ENCODE results near the gene TMEM144.

The TMEM144 gene

DNA sequence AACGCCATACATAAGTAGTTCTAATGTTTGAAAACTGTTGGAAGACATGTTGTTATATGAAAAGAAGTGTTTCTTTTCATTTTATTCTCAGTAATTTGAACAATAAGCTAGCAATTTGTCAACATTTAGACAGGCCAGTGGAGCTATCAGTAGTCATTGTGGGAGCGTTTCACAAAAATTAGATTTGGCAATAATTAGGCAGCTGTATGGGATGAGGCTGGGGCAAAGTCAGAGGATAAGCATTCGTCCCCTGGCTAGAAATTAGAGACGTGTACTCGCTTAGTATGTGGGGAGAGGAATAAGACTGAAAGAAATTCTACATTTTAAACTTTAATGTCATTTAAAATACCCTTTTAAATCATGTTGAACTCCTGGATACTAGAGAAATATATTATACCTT is 70.6 kb downstream of the TMEM144 start:
- in situ Hi-C loops (cut with MboI; ENCODE audit: low pct_unique_long_range_greater_than_20kb, low sequenced_read_pairs) = no loop called here
- no peak for DNase-seq

DNA sequence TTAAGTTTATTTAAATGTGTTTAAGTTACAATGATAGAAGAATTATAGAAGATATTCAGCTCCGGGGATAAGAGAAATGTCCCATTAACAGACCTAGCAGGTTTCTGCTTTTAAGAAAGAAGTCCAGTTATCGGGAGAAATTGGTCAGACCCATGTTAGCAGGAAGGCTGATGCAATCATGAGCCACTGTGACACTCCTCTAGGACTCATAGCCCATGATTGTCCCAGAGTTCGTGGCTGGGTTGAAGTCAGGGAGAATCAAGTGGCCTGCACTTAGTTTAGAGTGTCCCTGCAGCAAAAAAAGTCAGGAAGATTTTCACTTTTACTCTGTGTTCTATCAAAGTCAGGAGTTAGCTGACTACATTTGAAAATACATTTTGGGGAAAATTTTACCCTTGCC is 72.0 kb downstream of the TMEM144 start:
- no peak for DNase-seq
- in situ Hi-C loops (cut with MboI; ENCODE audit: low pct_unique_long_range_greater_than_20kb, low sequenced_read_pairs) = no loop called here

DNA sequence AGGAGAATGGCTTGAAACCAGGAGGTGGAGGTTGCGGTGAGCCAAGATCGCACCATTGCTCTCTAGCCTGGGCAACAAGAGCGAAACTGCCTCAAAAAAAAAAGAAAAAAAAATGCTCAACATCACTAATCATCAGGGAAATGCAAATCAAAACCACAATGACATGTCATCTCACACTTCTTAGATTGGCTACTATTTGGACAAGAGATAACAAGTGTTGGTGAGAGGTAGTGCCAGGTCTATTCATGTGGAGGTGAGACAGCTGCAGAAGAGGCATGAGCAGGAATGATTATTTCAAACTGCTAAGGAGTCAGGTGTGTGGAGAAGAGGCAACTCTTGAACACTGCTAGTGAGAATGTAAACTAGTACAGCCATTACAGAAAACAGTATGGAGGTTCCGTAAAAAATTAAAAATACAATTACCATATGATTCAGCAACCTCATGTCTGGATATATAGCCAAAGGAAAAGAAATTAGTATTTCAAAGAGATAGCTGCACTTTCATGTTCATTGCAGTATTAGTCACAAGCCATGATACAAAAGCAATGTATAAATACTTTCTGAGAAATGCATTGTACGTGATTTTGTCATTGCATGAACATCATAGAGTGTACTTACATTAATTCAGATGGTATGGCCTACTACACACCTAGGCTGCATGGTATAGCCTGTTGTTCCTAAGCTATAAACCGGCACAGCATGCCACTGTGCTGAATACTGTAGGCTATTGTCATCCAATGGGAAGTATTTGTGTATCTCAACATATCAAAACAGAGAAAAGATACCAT is 75.3 kb downstream of the TMEM144 start:
- no peak for DNase-seq
- in situ Hi-C loops (cut with MboI; ENCODE audit: low pct_unique_long_range_greater_than_20kb, low sequenced_read_pairs) = no loop called here

DNA sequence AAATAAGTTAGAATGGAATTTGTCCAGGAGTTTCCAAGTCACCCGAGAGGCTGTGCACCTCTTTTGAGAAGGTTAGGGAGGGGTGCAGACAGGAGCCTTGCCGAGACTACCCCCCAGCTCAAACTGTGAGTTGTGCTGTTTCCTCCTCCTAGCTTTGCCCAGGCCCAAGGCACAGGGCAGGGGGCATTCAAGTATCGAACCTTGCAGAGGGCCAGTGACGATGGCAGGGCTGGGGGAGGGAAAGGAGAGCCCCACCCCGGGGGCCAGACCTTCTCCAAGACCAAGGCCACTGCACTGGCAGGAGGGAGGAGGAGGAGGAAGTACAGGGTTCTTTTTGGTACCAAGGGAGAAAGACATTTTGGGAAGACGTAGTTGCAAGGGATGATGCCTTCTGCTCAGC is 80.6 kb downstream of the TMEM144 start:
- in situ Hi-C loops (cut with MboI; ENCODE audit: low pct_unique_long_range_greater_than_20kb, low sequenced_read_pairs) = no loop called here

DNA sequence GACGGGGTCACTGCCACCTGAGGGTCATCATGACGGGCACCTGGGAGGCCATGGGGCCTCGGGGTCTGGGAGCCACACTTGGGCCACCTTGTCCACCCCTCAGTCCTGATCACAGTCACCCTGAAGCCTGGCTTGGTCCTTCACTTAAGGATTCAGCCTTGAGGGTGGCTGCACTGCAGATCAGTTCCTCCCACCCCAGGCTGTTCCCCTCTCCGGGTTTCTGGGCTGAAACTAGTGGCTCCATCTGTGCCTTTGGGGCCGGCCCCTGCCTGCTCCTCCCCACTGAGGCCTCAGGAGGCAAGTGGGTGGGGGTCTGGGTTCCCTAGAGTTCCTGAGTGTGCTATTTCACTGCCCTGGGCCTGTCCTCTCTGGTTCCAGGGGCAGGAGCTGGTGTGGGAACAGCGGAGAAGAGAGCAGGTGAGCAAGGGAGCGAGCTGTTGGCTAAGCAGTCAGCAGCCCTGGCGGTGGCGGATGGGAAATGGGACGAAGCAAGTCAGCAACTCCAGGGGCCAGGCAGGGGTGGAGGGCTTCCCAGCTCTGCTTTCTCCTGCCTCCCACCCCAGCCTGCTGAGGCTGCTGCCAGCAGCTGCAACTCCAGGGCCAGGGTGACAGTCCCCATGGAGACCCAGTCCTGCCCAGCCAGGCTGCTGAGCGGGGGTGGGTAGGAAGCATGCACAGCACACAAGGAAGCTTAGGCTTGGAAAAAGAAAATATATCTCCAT is 81.2 kb downstream of the TMEM144 start:
- in situ Hi-C loops (cut with MboI; ENCODE audit: low pct_unique_long_range_greater_than_20kb, low sequenced_read_pairs) = no loop called here
- no peak for DNase-seq

More for the DNA sequence above, 80.6 kb downstream of the TMEM144 start:
- no peak for DNase-seq

DNA sequence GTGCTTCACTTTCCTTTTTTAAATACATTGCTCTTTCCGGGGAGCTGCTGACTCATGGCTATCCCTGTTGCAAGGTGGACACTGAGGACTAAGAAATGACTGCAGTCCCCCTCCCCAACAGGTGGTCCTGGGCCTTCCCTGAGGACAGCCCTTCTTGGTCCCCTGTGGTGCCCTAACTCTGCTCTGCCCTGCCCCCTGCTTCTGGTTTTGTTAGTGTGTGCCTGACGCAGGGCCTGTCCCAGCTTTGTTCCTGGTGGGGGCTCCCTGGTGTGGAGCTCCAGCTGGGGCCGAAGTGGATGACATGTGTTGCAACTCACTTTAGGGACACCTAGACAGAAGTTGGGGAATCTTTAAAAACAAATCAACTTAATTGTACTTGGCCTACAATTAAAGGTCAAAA is 81.9 kb downstream of the TMEM144 start:
- in situ Hi-C loops (cut with MboI; ENCODE audit: low pct_unique_long_range_greater_than_20kb, low sequenced_read_pairs) = no loop called here
- DNase-seq = no peak

DNA sequence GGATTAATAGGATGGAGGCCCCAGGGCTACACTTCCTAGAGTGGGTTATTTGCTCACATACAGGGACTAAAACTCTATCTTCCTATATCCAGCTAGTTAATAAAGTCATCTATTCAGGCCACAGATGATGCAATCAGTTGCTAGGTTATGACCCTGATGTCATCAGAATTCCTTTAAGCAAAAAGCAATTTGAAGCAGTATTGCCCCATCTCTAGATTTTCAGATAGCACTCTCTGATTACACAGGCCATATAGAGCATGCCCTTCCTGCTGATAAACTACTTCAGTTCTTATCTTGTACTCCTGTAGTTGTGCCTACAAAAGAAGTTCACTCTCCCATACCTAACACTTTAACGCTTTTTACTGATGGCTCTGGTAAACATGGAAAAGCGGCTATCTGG is 84.8 kb downstream of the TMEM144 start:
- in situ Hi-C loops (cut with MboI; ENCODE audit: low pct_unique_long_range_greater_than_20kb, low sequenced_read_pairs) = no loop called here
- peak; percentile 2 for DNase-seq

DNA sequence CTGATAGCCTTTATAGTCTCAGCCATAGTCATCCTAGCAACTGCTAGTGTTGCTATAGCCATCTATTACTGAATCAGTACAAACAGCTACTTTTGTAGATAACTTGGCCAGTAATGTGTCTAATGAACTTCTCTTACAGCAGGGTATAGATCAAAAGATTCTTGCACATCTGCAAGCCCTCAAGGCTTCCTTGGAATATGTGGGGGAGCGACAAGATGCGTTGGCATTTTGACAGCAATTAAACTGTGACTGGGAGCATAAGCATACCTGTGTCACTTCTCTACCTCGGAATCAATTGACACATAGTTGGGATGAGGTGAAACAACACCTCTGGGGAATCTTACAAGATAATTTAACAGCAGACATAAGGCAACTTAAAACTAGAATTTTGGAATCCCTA is 87.6 kb downstream of the TMEM144 start:
- in situ Hi-C loops (cut with MboI; ENCODE audit: low pct_unique_long_range_greater_than_20kb, low sequenced_read_pairs) = no loop called here
- DNase-seq = no peak

DNA sequence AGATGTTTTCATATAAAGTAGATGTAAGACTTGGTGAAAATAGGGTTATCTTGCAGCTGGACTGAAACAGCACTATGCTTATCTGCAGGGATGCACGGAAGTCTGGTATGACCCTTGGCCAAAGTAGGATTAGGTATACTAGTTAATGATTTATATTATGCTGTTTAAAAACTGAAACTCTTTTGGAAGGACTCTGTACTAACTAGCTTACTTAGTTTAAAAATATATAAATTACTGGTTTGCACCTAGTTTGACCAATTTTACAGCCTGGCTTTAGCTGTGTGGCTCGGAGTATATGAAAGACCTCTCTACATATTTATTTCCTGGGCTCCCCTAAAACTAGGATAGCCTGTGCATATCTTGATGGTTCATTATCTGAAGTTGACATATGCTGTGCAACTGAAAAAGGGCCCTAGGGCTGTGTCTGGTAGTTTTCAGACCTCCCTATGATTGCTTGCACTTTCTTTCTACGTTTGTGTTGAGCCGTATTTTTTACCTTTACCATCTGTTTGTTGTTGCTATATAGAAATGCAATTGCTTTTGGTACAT is 89.2 kb downstream of the TMEM144 start:
- no peak for DNase-seq
- in situ Hi-C loops (cut with MboI; ENCODE audit: low pct_unique_long_range_greater_than_20kb, low sequenced_read_pairs) = no loop called here

DNA sequence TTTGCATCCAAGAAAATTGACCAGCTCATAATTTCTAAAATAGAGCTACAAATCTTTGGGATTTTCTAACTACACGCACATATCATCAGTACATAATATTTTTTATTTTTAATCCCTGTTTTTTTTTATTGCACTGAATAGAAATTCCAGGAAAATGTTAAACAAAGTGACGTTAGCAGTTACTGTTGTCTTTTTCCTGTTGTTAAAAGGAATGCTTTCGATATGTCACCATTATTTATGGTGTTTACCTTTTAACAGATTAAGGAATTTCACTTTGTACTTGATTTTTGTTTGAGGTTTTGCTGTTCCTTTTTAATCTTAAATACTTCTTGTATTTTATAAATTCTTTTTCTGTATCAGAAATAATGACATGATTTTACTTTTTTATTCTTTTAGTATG is 89.7 kb downstream of the TMEM144 start:
- DNase-seq = no peak
- in situ Hi-C loops (cut with MboI; ENCODE audit: low pct_unique_long_range_greater_than_20kb, low sequenced_read_pairs) = no loop called here

DNA sequence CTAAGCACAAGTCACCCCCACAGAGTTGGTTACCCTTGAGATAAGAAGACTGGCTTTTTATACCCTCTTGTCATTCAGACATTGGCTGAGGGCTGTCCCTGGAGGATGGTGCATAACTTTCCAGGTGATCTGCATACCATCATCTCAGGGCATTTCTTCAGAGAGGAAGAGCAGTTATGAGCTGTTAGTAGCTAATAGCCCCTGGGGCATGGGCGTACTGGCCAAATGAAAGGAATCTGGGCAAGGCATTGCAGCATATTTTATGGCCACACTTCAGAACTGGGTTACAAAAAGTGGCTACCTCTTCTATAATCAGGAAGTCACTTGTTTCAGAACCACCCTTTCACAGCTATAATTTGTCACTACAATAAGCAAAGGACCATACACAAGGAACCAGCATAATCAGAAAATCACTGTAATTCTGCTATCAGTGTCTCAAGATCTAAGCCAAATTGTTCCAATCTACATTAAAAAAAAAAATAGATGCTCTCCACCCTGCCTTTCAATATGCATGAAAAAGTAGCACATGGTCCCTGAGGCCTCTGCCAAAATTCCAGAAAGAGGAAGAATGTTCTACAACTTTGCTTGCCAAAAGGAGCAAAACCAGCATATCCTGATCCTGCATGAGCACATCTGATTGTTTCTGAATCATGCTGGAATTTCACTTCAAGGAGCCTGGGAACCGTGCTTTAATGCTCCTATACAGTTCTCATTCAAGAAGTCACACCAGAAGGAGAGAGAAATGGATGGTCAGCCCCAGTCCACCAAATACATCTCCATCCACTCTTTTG is 92.0 kb downstream of the TMEM144 start:
- in situ Hi-C loops (cut with MboI; ENCODE audit: low pct_unique_long_range_greater_than_20kb, low sequenced_read_pairs) = no loop called here
- no peak for DNase-seq

DNA sequence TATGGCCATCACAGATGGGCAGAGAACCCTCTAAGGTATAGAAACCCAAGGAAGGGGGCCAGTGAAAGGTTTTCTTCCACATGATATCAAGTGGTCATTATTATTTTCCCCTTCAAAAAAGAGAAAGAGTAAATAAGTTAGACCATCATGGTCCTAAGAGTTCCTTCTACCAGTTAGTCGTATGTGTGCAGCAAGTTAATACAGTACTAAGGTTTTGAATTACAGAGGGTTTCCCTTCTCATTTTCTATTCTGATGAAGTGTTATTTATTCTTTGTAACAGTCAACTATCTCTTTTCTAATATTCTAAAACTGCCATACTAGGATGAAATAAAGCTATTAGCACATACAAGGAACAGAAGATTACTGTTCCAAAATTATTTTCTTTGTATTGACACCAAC is 94.4 kb downstream of the TMEM144 start:
- no peak for DNase-seq
- in situ Hi-C loops (cut with MboI; ENCODE audit: low pct_unique_long_range_greater_than_20kb, low sequenced_read_pairs) = no loop called here
